ENCODE data around the gene ARHGAP44. TPM values are rescaled to one million over a fixed set of nuclear protein-coding genes. Genes with fewer than 3 reads are reported as not detected.

Gene ARHGAP44
- total RNA-seq, 1 experiment from 2014 or later, result 9.9 TPM

GRCh38 chr17:12842936-12843335 lies 53.6 kb downstream of the ARHGAP44 start:
- Histone ChIP-seq H3K79me2 (ENCODE audit: insufficient read depth, low read length) (no peaks in the 10 kb centered on the region; the same call in 1 of the 2 replicates), H3K56ac (ENCODE audit: insufficient read length, low read depth, low read length) (no peak overlapping the region), H3K18ac (ENCODE audit: insufficient read length, low read depth, low read length) (no peak overlapping the region), H4K5ac (ENCODE audit: insufficient read length, low read depth, low read length) (no peak overlapping the region), H3K4me2 (ENCODE audit: insufficient read depth, insufficient read length, low read length) (no peak overlapping the region), H3K27ac (ENCODE audit: insufficient read length, low read depth, low read length) (no peak overlapping the region), H2BK12ac (ENCODE audit: insufficient read length, low read depth, low read length) (no peak overlapping the region), H2BK120ac (ENCODE audit: low read depth, low read length, poor library complexity, severe bottlenecking) (no peak overlapping the region), H3K14ac (ENCODE audit: insufficient read depth, low read length) (no peak overlapping the region), H3K27me3 (ENCODE audit: insufficient read depth, low read length) (no peaks in the 10 kb centered on the region), H3K23me2 (ENCODE audit: insufficient read length, low read depth, low read length, poor library complexity, severe bottlenecking) (no peaks in the 10 kb centered on the region), H4K8ac (replicated peaks; ENCODE audit: insufficient read length, low read depth, low read length) (no peak overlapping the region), H3K4me1 (ENCODE audit: insufficient read depth, low read length) (no peaks in the 10 kb centered on the region; the same call in 1 of the 2 replicates), H3K23ac (ENCODE audit: insufficient read length, low read depth, low read length) (no peak overlapping the region), H2BK15ac (ENCODE audit: low read depth, low read length) (no peak overlapping the region), H3T11ph (ENCODE audit: low read length) (no peak overlapping the region), H4K91ac (ENCODE audit: insufficient read length, low read depth, low read length) (no peak overlapping the region), H4K20me1 (ENCODE audit: control insufficient read depth, insufficient read depth, insufficient read length) (no peaks in the 10 kb centered on the region), H3K9me3 (ENCODE audit: control insufficient read depth, low read depth, low read length) (no peaks in the 10 kb centered on the region), H2AFZ (ENCODE audit: low read length) (no peak overlapping the region), H2BK20ac (ENCODE audit: low read depth, low read length, poor library complexity, severe bottlenecking) (no peak overlapping the region), H2BK5ac (ENCODE audit: insufficient read length, low read length) (no peak overlapping the region), H3K4ac (ENCODE audit: low read depth, low read length) (no peak overlapping the region), H3K79me1 (ENCODE audit: insufficient read depth, low read depth, low read length, poor library complexity, severe bottlenecking) (no peaks in the 10 kb centered on the region), H2AK5ac (ENCODE audit: insufficient read length, low read length) (no peak overlapping the region), H3K9ac (ENCODE audit: extremely low read depth, insufficient read length, low read length) (no peak overlapping the region)
- H3K9me3 Mint-ChIP-seq, result peaks cover 11% of the 10 kb centered on the region in 2 experiments; a peak in 4 of 5 replicates
- TF ChIP-seq CTCF (conservative IDR thresholded peaks at IDR 0.05), result no peak
- H3K4me3 Mint-ChIP-seq, result no peak overlapping the region; a peak in 1 of 5 replicates
- no peaks in the 10 kb centered on the region for H3K27me3 Mint-ChIP-seq (ENCODE audit: low read depth)
- no CpG with 5 or more reads among the region's 4 CpGs for WGBS (ENCODE audit: extremely low coverage, insufficient read length, low lambda C conversion rate)
- peaks cover 5 to 7% of the 10 kb centered on the region in 2 experiments; a peak in 3 of 4 replicates for H3K4me1 Mint-ChIP-seq
- H3K27ac Mint-ChIP-seq, result no peak overlapping the region
- DNase-seq, result no peak
- peaks cover 5 to 12% (median 10%) of the 10 kb centered on the region in 3 experiments; a peak in 6 of 7 replicates for H3K36me3 Mint-ChIP-seq (ENCODE audit: insufficient read depth in 1 of 3, low read depth in 3 of 3)
